Neuronal stem cell (in vitro differentiated cells): Measurements from ENCODE around the gene TRIM59.
A peak's percentile ranks its signal among the peaks of the same experiment; 100 is the strongest.
"Not testable (repeated sequence)": the region's sequence is repeated elsewhere in the genome, so short reads cannot be mapped to it uniquely, and the experiment has no call there.

ENCODE experiments used
- DNase-seq: peaks from one replicate; pipeline ENCODE4 v3.0.0-alpha.2; 2013; ENCODE audit warnings: low spot score
- H2AFZ ChIP-seq: one replicate; pipeline ENCODE4 v1.6.1; 2013; ENCODE audit warnings: mild to moderate bottlenecking, low read length, inconsistent platforms
- H2AK5ac ChIP-seq: 2 replicates; pipeline ENCODE4 v1.6.1; 2013; ENCODE audit warnings: low read depth, mild to moderate bottlenecking, inconsistent platforms, low read length, moderate library complexity, mixed read lengths
- H2BK120ac ChIP-seq: 2 replicates; pipeline ENCODE4 v1.6.1; 2013; ENCODE audit warnings: low read depth, mild to moderate bottlenecking, inconsistent platforms, low read length, moderate library complexity, mixed read lengths
- H2BK12ac ChIP-seq: one replicate; pipeline ENCODE4 v1.6.1; 2013; ENCODE audit warnings: low read length, inconsistent platforms
- H2BK15ac ChIP-seq: 2 replicates; pipeline ENCODE4 v1.6.1; 2013; ENCODE audit warnings: mild to moderate bottlenecking, low read length, inconsistent platforms, mixed read lengths
- H2BK5ac ChIP-seq: one replicate; pipeline ENCODE4 v1.6.1; 2013; ENCODE audit warnings: inconsistent platforms, mild to moderate bottlenecking, low read length, moderate library complexity
- H3K14ac ChIP-seq: one replicate; pipeline ENCODE4 v1.6.1; 2013; ENCODE audit warnings: low read length, inconsistent platforms
- H3K18ac ChIP-seq: 2 replicates; pipeline ENCODE4 v1.6.1; 2013; ENCODE audit warnings: low read length, inconsistent platforms
- H3K23ac ChIP-seq: 2 replicates; pipeline ENCODE4 v1.6.1; 2013; ENCODE audit warnings: low read depth, mild to moderate bottlenecking, mixed read lengths, low read length, inconsistent platforms; ENCODE audit not compliant: poor library complexity
- H3K27ac ChIP-seq: replicated peaks from 3 replicates; pipeline ENCODE4 v1.5.1; 2013; ENCODE audit warnings: low read length, inconsistent platforms
- H3K27me3 ChIP-seq, 3 experiments: 2 replicates each; pipeline ENCODE4 v1.6.1; 2013; ENCODE audit warnings: low read length in 3 of 3, mild to moderate bottlenecking in 2 of 3, inconsistent platforms in 1 of 3, low read depth in 1 of 3, mixed read lengths in 1 of 3, moderate library complexity in 1 of 3; ENCODE audit not compliant: control insufficient read depth in 3 of 3, insufficient read depth in 3 of 3
- H3K36me3 ChIP-seq, 2 donors: replicated peaks in 1 of 2; 2 replicates each; pipeline ENCODE4 v1.6.1; 2013; ENCODE audit warnings: low read length in 2 of 2; ENCODE audit not compliant: control insufficient read depth in 2 of 2, insufficient read depth in 2 of 2
- H3K4ac ChIP-seq: 2 replicates; pipeline ENCODE4 v1.6.1; 2013; ENCODE audit warnings: inconsistent platforms, mild to moderate bottlenecking, low read length, moderate library complexity
- H3K4me1 ChIP-seq, 2 donors: 1 replicate in 1 of 2; 2 replicates in 1 of 2; pipeline ENCODE4 v1.6.1; 2013; ENCODE audit warnings: low read length in 2 of 2, low read depth in 1 of 2; ENCODE audit not compliant: control insufficient read depth in 2 of 2, insufficient read depth in 1 of 2
- H3K4me2 ChIP-seq: one replicate; pipeline ENCODE4 v1.6.1; 2013; ENCODE audit warnings: mild to moderate bottlenecking, low read length, inconsistent platforms; ENCODE audit not compliant: insufficient read depth, poor library complexity, severe bottlenecking
- H3K4me3 ChIP-seq, 2 donors: 2 replicates each; pipeline ENCODE4 v1.5.1; 2013; ENCODE audit warnings: low read length in 2 of 2, mild to moderate bottlenecking in 2 of 2, inconsistent platforms in 1 of 2, moderate library complexity in 1 of 2
- H3K79me1 ChIP-seq: one replicate; pipeline ENCODE4 v1.6.1; 2013; ENCODE audit warnings: low read depth, mild to moderate bottlenecking, inconsistent platforms, low read length, moderate library complexity
- H3K9ac ChIP-seq: one replicate; pipeline ENCODE4 v1.6.1; 2013; ENCODE audit warnings: mild to moderate bottlenecking, low read depth, low read length, inconsistent platforms; ENCODE audit not compliant: poor library complexity
- H3K9me3 ChIP-seq, 2 donors: replicated peaks in 1 of 2; 2 replicates each; pipeline versions ENCODE3 to v1.6.1; 2013; ENCODE audit warnings: low read length in 2 of 2, mild to moderate bottlenecking in 2 of 2, inconsistent platforms in 1 of 2, low read depth in 1 of 2, mixed read lengths in 1 of 2, moderate library complexity in 1 of 2; ENCODE audit not compliant: control insufficient read depth in 2 of 2, insufficient read depth in 1 of 2
- H4K8ac ChIP-seq: one replicate; pipeline ENCODE4 v1.6.1; 2013; ENCODE audit warnings: low read depth, mild to moderate bottlenecking, inconsistent platforms, low read length, moderate library complexity
- H4K91ac ChIP-seq: one replicate; pipeline ENCODE4 v1.6.1; 2013; ENCODE audit warnings: low read length, low read depth, mild to moderate bottlenecking, inconsistent platforms; ENCODE audit not compliant: poor library complexity
- WGBS, 2 donors: extraction: QIAGEN DNeasy Blood & Tissue Kit; methylation state at CpG; one replicate each; pipeline ENCODE4 v1.1.7; 2013; ENCODE audit warnings: missing lambda C conversion rate in 2 of 2, mixed read lengths in 1 of 2; ENCODE audit not compliant: insufficient read length in 2 of 2, insufficient replicate concordance in 1 of 2; ENCODE audit errors: extremely low coverage in 2 of 2; 5-methylcytosine and 5-hydroxymethylcytosine counted together

Gene TRIM59

DNA sequence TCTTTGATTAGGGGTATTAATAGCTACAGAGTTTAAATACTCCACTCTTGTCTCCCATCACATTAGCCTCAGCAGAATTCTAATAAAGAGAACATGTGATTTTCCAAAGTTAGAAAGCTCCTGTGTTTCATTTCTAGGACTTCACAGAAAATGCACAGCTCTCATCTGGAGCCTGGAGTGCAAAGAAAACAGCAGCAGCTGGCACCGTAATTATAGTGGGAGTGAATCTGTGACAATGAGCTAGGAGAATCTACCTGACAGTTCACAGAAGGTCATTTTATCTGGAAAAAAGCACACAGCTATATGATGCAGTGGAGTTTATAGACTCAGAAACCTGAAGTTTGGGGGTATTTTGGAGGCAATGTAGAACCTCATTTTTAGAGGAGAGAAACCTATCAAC, 5.4 kb upstream of the TRIM59 start:
- no peak overlapping the region for H2BK5ac ChIP-seq
- no peak overlapping the region for H3K9ac ChIP-seq
- no peak overlapping the region for H3K27ac ChIP-seq
- no peak overlapping the region for H2AK5ac ChIP-seq
- no CpG with 5 or more reads among the region's 1 CpG for WGBS, 2 donors
- H2BK120ac ChIP-seq = no peak overlapping the region
- H3K14ac ChIP-seq = no peak overlapping the region
- no peaks in the 10 kb centered on the region for H3K9me3 ChIP-seq
- H3K36me3 ChIP-seq = no peaks in the 10 kb centered on the region
- H3K4me3 ChIP-seq = no peak overlapping the region
- no peak overlapping the region for H4K8ac ChIP-seq
- no peak for DNase-seq
- H2BK12ac ChIP-seq = no peak overlapping the region
- H3K18ac ChIP-seq = no peak overlapping the region
- H3K27me3 ChIP-seq = peaks cover 0 to 11% (median 0%) of the 10 kb centered on the region in 3 experiments
- peaks cover 0 to 5% of the 10 kb centered on the region in 2 donors for H3K4me1 ChIP-seq
- H3K4ac ChIP-seq = no peak overlapping the region
- no peak overlapping the region for H4K91ac ChIP-seq
- no peak overlapping the region for H3K23ac ChIP-seq
- H3K79me1 ChIP-seq = peaks cover 3% of the 10 kb centered on the region
- no peak overlapping the region for H2AFZ ChIP-seq
- H3K4me2 ChIP-seq = no peak overlapping the region
- no peak overlapping the region for H2BK15ac ChIP-seq

DNA sequence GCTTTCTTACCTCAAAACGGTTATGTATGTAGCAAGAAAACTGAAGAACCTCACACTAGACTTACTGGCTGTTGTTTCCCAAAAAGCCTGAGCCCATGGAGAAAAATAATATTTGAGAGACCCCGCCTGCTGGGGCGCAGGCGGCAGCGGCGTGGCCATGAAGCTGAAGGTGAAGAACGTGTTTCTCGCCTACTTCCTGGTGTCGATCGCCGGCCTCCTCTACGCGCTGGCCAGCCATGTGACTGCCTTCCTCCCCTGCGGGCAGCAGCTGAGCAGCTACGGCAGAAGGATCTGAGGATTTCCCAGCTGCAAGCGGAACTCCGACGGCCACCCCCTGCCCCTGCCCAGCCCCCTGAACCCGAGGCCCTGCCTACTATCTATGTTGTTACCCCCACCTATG, 2.7 kb upstream of the TRIM59 start:
- not testable (repeated sequence) for H3K18ac ChIP-seq, H3K4me1 ChIP-seq, H3K4ac ChIP-seq, H2BK12ac ChIP-seq, H2BK15ac ChIP-seq, H3K27ac ChIP-seq, H3K79me1 ChIP-seq, H2AFZ ChIP-seq, H4K91ac ChIP-seq, H2BK5ac ChIP-seq, H3K9ac ChIP-seq, H2BK120ac ChIP-seq, H4K8ac ChIP-seq, H3K14ac ChIP-seq, H3K4me3 ChIP-seq, DNase-seq, H3K4me2 ChIP-seq, H3K9me3 ChIP-seq, H3K36me3 ChIP-seq, H2AK5ac ChIP-seq
- peak overlapping the region; percentile 31 for H3K23ac ChIP-seq
- peaks cover 0 to 30% (median 0%) of the 10 kb centered on the region in 3 experiments for H3K27me3 ChIP-seq
- no CpG with 5 or more reads among the region's 19 CpGs for WGBS, 2 donors

DNA sequence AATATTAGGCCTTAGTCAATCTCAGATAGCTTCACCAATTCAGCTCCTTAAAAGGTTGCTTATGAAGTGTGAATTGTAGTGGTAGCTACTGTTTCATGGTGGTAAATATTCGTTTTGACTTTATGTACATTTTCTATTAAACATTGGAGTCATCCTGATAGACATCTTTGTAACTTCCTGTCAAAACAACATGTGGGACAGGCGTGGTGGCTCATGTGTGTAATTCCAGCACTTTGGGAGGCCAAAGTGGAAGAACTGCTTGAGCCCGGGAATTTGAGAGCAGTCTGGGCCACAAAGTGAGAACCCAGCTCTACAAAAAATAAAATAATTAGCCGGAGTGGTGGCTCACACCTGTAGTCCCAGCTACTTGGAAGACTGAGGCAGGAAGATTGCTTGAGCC, 2.0 kb upstream of the TRIM59 start:
- no peak overlapping the region for H3K14ac ChIP-seq
- no CpG with 5 or more reads among the region's 4 CpGs for WGBS, 2 donors
- H3K23ac ChIP-seq = no peak overlapping the region

DNA sequence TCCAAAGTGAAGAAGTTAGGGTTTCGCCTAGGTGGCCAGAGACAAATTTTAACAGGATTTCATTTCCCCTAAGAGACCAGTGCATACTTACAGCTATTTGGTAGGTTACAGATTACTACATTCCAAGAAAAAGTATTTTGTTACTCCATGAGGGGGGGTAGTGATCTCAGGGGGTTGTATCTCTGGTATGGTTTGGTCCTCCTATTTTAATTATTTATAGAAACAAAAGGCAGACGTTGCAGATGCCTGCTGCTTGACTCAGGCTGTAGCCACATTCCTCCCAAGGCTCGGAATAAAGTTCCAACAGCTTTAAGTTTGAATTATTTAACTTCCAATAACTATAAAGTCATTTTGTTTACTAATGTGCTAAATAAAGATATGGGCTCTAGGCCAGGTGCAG, 1.3 kb upstream of the TRIM59 start:
- peak overlapping the region; percentile 98 for H3K27ac ChIP-seq
- WGBS, 2 donors = no CpG with 5 or more reads among the region's 3 CpGs
- no peak overlapping the region for H2BK120ac ChIP-seq
- H3K14ac ChIP-seq = no peak overlapping the region
- no peak overlapping the region for H2AK5ac ChIP-seq
- no peak overlapping the region for H3K18ac ChIP-seq
- peaks cover 0 to 2% of the 10 kb centered on the region in 2 donors for H3K36me3 ChIP-seq
- no peak overlapping the region for H3K4ac ChIP-seq
- no peaks in the 10 kb centered on the region for H3K9me3 ChIP-seq
- peaks cover 0 to 30% (median 0%) of the 10 kb centered on the region in 3 experiments for H3K27me3 ChIP-seq
- no peak overlapping the region for H3K23ac ChIP-seq
- no peak for DNase-seq
- no peak overlapping the region for H2BK15ac ChIP-seq
- no peak overlapping the region for H3K9ac ChIP-seq
- H4K91ac ChIP-seq = no peak overlapping the region
- H3K4me3 ChIP-seq = no peak overlapping the region
- no peak overlapping the region for H2BK12ac ChIP-seq
- peaks cover 3% of the 10 kb centered on the region for H3K79me1 ChIP-seq
- no peak overlapping the region for H4K8ac ChIP-seq
- H2BK5ac ChIP-seq = no peak overlapping the region
- no peak overlapping the region for H2AFZ ChIP-seq
- H3K4me1 ChIP-seq = peaks cover 0 to 8% of the 10 kb centered on the region in 2 donors
- H3K4me2 ChIP-seq = peak overlapping the region; percentile 3

More for the DNA sequence above, 2.0 kb upstream of the TRIM59 start:
- Histone ChIP-seq H3K27ac (no peak overlapping the region), H2AFZ (no peak overlapping the region), H3K36me3 (peaks cover 0 to under 1% of the 10 kb centered on the region in 2 donors), H2BK5ac (no peak overlapping the region), H3K9ac (no peak overlapping the region), H4K8ac (no peak overlapping the region), H2BK120ac (no peak overlapping the region), H3K4me2 (no peak overlapping the region), H3K4me1 (peaks cover 0 to 7% of the 10 kb centered on the region in 2 donors), H3K18ac (no peak overlapping the region), H3K79me1 (peaks cover 3% of the 10 kb centered on the region), H4K91ac (no peak overlapping the region), H3K4me3 (no peak overlapping the region), H2BK15ac (no peak overlapping the region), H3K4ac (no peak overlapping the region), H2AK5ac (no peak overlapping the region), H3K27me3 (peaks cover 0 to 30% (median 0%) of the 10 kb centered on the region in 3 experiments), H2BK12ac (peak overlapping the region; percentile 58), H3K9me3 (no peaks in the 10 kb centered on the region)
- DNase-seq = no peak
